Chondrocyte (in vitro differentiated cells): Measurements from ENCODE around the gene TP63. TPM values are rescaled to one million over a fixed set of nuclear protein-coding genes. Genes with fewer than 3 reads are reported as not detected.
"Not testable (repeated sequence)": the region's sequence is repeated elsewhere in the genome, so short reads cannot be mapped to it uniquely, and the experiment has no call there.

Experiments used
- DNase-seq: peaks from one replicate; pipeline ENCODE4 v3.0.0; 2021; ENCODE audit warnings: mixed read lengths, low spot score
- H3K27ac Mint-ChIP-seq: one replicate; pipeline ENCODE4 v1.8.0; 2021; ENCODE audit warnings: mild to moderate bottlenecking, moderate library complexity, mixed read lengths; ENCODE audit not compliant: unreplicated experiment
- H3K27me3 Mint-ChIP-seq: 2 replicates; pipeline ENCODE4 v1.8.0; 2021; ENCODE audit warnings: low read depth, mixed read lengths
- H3K36me3 Mint-ChIP-seq: 2 replicates; pipeline ENCODE4 v1.8.0; 2021; ENCODE audit warnings: low read depth, mixed read lengths
- H3K4me1 Mint-ChIP-seq: 2 replicates; pipeline ENCODE4 v1.8.0; 2021; ENCODE audit warnings: low read depth, mild to moderate bottlenecking, mixed read lengths
- H3K4me3 Mint-ChIP-seq: one replicate; pipeline ENCODE4 v1.8.0; 2021; ENCODE audit warnings: mild to moderate bottlenecking, moderate library complexity, mixed read lengths; ENCODE audit not compliant: unreplicated experiment
- H3K9me3 Mint-ChIP-seq: 2 replicates; pipeline ENCODE4 v1.8.0; 2021; ENCODE audit warnings: low read depth, mixed read lengths
- total RNA-seq: library from RNA; stranded (reverse); gene quantifications from 3 replicates; pipeline ENCODE4 v1.2.1, GENCODE V29; 2021
- TF ChIP-seq, protein P1 (sequence below): fragments of 200-600 bp; sonication (generic); IDR thresholded peaks from 2 replicates; pipeline ENCODE4 v1.5.0; 2021; ENCODE audit warnings: antibody characterized with exemption, mild to moderate bottlenecking, moderate library complexity

The TP63 gene
- total RNA-seq, 1 donor from 2014 or later = not detected

DNA sequence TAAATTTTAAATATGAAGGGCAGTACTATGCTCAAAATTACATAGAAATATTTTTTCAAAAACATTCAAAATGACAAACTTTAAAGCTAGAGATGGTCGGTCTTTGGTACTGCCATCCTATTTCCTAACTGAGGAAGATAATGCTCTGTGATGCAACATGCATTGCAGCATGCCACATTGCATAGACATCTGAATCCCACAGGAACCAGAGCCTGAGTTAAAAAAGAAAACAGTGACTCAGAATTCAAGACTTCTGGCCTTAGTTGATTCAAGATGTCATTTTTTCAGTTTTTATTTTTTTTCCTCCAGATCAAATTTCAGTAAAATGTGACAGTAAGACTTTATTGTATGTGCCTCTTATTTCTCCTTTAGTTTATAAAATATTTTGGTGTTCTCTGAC, 33.1 kb downstream of the TP63 start:
- Mint-ChIP-seq H3K4me1 (peaks cover 23% of the 10 kb centered on the region), H3K36me3 (no peaks in the 10 kb centered on the region), H3K9me3 (no peaks in the 10 kb centered on the region), H3K27ac (peak overlapping the region; percentile 81), H3K4me3 (peak overlapping the region; percentile 9), H3K27me3 (no peaks in the 10 kb centered on the region)
- TF ChIP-seq, protein P1, sequence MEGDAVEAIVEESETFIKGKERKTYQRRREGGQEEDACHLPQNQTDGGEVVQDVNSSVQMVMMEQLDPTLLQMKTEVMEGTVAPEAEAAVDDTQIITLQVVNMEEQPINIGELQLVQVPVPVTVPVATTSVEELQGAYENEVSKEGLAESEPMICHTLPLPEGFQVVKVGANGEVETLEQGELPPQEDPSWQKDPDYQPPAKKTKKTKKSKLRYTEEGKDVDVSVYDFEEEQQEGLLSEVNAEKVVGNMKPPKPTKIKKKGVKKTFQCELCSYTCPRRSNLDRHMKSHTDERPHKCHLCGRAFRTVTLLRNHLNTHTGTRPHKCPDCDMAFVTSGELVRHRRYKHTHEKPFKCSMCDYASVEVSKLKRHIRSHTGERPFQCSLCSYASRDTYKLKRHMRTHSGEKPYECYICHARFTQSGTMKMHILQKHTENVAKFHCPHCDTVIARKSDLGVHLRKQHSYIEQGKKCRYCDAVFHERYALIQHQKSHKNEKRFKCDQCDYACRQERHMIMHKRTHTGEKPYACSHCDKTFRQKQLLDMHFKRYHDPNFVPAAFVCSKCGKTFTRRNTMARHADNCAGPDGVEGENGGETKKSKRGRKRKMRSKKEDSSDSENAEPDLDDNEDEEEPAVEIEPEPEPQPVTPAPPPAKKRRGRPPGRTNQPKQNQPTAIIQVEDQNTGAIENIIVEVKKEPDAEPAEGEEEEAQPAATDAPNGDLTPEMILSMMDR = no peak
- no peak for DNase-seq

GRCh38 chr3:189672346-189672745, 41.2 kb downstream of the TP63 start:
- not testable (repeated sequence) for H3K27ac Mint-ChIP-seq, DNase-seq, H3K4me3 Mint-ChIP-seq, H3K27me3 Mint-ChIP-seq, H3K9me3 Mint-ChIP-seq, H3K36me3 Mint-ChIP-seq, H3K4me1 Mint-ChIP-seq

- H3K27ac Mint-ChIP-seq = no peak overlapping the region
- H3K9me3 Mint-ChIP-seq = peaks cover 21% of the 10 kb centered on the region
- H3K27me3 Mint-ChIP-seq = peaks cover 2% of the 10 kb centered on the region
- DNase-seq = no peak
- H3K4me3 Mint-ChIP-seq = no peak overlapping the region
- no peaks in the 10 kb centered on the region for H3K36me3 Mint-ChIP-seq
- H3K4me1 Mint-ChIP-seq = no peaks in the 10 kb centered on the region
- TF ChIP-seq, protein P1 = no peak
These were observed 42.3 kb downstream of the TP63 start for GRCh38 chr3:189673535-189673934.

GRCh38 chr3:189674249-189674913, 43.2 kb downstream of the TP63 start:
- no peaks in the 10 kb centered on the region for H3K4me1 Mint-ChIP-seq
- no peak for DNase-seq
- H3K9me3 Mint-ChIP-seq = peaks cover 26% of the 10 kb centered on the region
- H3K27ac Mint-ChIP-seq = no peak overlapping the region
- TF ChIP-seq, protein P1 = no peak
- peaks cover 2% of the 10 kb centered on the region for H3K27me3 Mint-ChIP-seq
- no peak overlapping the region for H3K4me3 Mint-ChIP-seq
- peaks cover 1% of the 10 kb centered on the region for H3K36me3 Mint-ChIP-seq

DNA sequence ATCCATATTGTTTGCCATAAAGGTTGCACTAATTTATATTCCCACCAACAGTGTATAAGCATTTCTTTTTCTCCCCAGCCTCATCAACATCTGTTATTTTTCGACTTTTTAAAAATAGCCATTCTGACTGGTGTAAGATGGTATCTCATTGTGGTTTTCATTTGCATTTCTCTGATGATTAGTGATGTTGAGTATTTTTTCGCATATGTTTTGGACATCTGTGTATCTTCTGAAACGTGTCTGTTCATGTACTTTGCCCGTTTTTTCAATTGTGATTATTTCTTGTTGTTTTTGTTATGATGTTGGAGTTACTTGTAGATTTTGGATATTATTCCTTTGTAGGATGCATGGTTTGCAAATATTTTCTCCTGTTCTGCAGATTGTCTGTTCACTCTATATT, 46.5 kb downstream of the TP63 start:
- peaks cover 1% of the 10 kb centered on the region for H3K36me3 Mint-ChIP-seq

More for the DNA sequence above, 46.5 kb downstream of the TP63 start:
- H3K4me3 Mint-ChIP-seq = no peak overlapping the region
- no peaks in the 10 kb centered on the region for H3K4me1 Mint-ChIP-seq
- no peaks in the 10 kb centered on the region for H3K27me3 Mint-ChIP-seq
- peaks cover 17% of the 10 kb centered on the region for H3K9me3 Mint-ChIP-seq
- DNase-seq = no peak
- TF ChIP-seq, protein P1 = no peak
- H3K27ac Mint-ChIP-seq = no peak overlapping the region
